ENCODE measurements around the gene EBF3.

The EBF3 gene

DNA sequence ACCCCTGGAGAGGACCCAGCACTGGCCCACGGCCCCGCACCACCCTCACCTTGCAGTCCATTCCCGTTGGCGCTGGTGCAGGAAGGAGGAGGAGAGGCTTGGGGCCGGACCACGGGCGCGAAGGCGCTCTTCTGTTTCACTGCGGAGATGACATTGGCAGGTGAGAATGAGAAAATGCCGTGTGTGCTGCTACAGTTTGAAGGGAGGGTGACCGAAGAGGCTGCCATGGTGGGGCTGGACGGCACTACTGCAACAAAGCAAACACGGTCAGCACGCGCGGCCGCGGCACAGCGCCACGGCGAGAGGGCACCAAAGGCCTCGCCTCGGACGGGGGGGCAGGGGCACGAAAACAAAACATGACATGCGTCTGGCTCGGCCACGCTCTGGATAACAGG lies 123.9 kb downstream of the EBF3 start:
- no peak overlapping the region for H3K4me3 ChIP-seq (replicated peaks; ENCODE audit: low read depth, low read length)
- DNase-seq (ENCODE audit: low read depth), result no peak
- TF ChIP-seq, protein P1, sequence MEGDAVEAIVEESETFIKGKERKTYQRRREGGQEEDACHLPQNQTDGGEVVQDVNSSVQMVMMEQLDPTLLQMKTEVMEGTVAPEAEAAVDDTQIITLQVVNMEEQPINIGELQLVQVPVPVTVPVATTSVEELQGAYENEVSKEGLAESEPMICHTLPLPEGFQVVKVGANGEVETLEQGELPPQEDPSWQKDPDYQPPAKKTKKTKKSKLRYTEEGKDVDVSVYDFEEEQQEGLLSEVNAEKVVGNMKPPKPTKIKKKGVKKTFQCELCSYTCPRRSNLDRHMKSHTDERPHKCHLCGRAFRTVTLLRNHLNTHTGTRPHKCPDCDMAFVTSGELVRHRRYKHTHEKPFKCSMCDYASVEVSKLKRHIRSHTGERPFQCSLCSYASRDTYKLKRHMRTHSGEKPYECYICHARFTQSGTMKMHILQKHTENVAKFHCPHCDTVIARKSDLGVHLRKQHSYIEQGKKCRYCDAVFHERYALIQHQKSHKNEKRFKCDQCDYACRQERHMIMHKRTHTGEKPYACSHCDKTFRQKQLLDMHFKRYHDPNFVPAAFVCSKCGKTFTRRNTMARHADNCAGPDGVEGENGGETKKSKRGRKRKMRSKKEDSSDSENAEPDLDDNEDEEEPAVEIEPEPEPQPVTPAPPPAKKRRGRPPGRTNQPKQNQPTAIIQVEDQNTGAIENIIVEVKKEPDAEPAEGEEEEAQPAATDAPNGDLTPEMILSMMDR (IDR thresholded peaks at IDR 0.05; ENCODE audit: low read length, missing control alignments), result no peak

DNA sequence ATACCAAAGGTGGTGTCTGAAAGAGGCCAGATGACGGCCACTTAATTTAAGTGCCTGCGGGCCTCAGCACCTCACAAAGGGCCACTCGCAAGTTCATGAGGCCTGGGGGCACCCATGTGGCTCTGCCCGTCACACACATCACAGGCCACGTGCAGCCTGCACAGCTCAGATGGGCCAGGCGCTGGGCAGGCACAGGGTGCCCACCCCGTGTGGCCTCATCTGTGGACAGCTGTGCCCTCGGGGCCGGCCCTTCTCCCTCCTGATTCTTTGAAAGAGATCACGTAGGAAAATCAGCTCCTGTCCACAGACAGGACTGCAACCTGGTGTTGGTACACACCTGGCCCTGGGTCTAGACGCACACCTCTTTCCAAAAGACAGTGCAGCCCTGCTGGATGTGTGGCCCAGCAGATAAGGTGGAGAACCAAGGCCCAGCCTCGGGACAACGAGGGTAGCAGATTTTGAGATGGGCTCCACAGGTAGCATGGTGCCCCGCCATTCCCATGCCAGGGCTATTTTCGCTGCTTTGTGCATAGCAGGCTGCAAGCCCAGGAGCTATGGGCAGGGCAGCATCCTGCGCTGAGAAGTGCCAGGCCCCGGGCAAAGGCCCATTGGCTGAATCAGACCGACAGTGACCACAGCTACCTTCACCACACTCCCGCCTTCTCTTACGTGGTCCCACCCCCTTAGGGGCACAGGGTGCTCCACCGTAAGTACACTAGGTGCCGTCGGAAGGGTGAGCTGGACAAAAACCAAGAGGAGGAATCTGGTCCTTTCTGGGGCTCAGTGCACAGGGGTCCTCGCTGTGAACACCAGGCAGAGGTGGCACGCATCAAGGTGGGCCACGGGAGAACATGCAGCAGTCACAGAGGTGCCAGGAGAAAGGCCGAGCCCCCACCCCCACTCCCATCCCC lies 124.5 kb downstream of the EBF3 start:
- no peak for DNase-seq (ENCODE audit: low read depth)
- TF ChIP-seq, protein P1 (IDR thresholded peaks at IDR 0.05; ENCODE audit: low read length, missing control alignments), result no peak
- no peak overlapping the region for H3K4me3 ChIP-seq (replicated peaks; ENCODE audit: low read depth, low read length)

DNA sequence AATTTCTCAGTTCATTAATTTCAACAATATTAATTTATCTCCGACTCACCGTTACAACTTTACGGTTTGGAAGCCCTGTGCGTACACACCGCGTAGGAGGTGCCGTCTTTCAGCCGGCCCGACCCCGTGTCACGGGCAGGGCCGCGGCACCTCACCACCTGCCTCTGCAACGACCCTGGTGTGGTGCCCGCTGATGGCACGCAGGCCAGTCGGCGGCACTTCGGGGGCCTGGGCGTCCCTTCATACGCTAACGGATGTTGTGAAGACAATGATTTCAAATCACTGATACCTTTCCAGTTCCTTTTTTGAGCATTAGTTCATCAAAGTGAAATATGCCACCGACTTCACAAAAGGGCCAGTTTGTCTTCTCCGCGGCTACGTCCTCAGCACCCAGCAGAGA lies 125.3 kb downstream of the EBF3 start:
- no peak for DNase-seq (ENCODE audit: low read depth)
- TF ChIP-seq, protein P1 (IDR thresholded peaks at IDR 0.05; ENCODE audit: low read length, missing control alignments), result no peak

DNA sequence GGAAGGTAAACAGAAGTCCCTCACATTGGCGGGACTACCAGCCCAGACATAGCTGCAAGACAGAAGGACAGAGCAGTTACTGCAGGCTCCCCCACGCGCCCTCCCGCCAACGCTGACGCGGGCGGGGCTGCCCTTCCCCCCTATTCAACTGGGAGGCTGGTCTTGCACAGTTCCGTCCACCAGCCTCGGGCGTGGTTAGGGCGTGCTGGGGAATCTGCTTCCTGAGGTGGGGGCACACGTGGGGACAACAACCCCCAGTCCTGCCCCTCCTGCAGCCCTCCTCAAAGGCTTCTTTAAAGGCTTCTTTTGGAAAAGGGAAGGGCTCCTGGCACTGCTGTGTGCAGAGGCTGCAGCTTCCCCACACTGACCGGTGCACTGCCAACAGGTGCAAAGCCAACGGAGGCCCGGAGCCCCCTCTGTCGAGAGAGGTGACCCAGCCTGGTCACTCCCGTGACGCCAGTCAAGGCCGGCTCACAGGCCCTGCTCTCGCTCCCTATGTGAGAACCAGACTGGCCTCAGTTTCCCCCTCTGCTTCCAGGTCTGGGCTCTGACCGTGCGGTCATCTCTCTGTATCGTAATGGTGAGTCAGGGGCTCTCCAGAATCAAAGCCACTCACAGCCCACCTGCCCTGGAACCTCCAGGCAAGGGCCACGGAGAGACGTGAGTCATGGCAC lies 126.0 kb downstream of the EBF3 start:
- DNase-seq (ENCODE audit: low read depth), result no peak
- no peak overlapping the region for H3K4me3 ChIP-seq (replicated peaks; ENCODE audit: low read depth, low read length)
- TF ChIP-seq, protein P1 (IDR thresholded peaks at IDR 0.05; ENCODE audit: low read length, missing control alignments), result no peak

More for the DNA sequence above, 125.3 kb downstream of the EBF3 start:
- H3K4me3 ChIP-seq (replicated peaks; ENCODE audit: low read depth, low read length), result no peak overlapping the region

DNA sequence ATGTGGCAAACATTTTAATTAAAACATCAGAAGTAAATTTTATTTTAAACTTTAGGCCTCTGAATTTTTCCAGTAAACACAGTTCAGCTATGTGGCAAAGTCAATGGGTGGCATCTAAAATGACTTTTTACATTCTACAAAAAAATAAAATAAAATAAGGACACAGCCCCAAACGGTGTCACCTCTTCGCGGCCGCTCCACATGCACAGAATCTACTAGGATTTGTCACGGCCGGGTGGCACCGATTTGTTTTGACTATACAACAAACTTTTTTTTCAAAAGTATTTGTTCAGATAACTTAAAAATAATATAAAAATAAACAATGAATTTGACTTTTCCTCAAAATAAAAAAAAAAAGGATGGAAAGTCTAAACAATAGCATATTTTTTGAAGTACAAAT lies 127.8 kb downstream of the EBF3 start:
- H3K4me3 ChIP-seq (replicated peaks; ENCODE audit: low read depth, low read length), result no peak overlapping the region
- TF ChIP-seq, protein P1 (IDR thresholded peaks at IDR 0.05; ENCODE audit: low read length, missing control alignments), result no peak
- no peak for DNase-seq (ENCODE audit: low read depth)

DNA sequence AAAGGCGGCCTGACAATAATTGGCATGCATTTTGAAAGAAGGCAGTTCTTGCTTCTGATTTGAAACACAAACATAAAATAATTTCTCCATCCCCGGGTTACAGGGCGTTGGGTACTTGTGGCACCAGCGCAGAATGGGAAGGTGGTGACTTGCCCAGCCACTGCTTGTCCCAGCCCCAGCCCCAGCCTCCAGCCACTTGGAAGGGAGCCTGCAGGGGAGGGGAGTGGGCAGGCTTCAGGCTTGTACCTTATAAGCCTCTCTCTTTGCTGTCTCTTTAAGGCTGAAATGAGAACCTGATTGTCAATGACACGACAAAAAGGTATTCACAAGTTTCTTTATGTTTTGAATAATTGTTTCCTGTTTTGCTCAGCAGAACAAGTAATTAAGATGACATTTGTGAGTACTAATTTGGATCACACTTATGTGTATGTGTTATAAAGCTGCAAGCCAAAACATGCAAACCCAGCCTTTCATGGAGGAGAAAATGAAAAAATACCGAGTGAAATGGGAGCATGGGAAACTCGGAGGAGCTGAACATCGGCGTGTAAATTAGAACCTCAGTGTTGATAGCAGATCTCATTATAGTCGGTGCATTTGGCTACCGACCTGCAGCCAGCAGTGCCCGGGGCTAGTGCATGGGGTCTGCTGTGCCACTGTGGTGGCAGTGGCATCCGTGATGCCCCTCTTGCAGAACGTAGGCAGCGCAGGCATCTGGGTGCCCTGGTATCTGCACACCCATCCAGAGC lies 129.9 kb downstream of the EBF3 start:
- no peak for DNase-seq (ENCODE audit: low read depth)

More for the DNA sequence above, 129.9 kb downstream of the EBF3 start:
- no peak overlapping the region for H3K4me3 ChIP-seq (replicated peaks; ENCODE audit: low read depth, low read length)
- TF ChIP-seq, protein P1 (IDR thresholded peaks at IDR 0.05; ENCODE audit: low read length, missing control alignments), result no peak
